Measurements from ENCODE around the gene VAV1. TPM values are rescaled to one million over a fixed set of nuclear protein-coding genes. Genes with fewer than 3 reads are reported as not detected.

The VAV1 gene
- total and polyA plus RNA-seq, 10 of the 15 experiments (the other 5 are each of a cell fraction or from before 2014, with no cell fraction given), result 1.6 to 76.8 (median 40.7) TPM

DNA sequence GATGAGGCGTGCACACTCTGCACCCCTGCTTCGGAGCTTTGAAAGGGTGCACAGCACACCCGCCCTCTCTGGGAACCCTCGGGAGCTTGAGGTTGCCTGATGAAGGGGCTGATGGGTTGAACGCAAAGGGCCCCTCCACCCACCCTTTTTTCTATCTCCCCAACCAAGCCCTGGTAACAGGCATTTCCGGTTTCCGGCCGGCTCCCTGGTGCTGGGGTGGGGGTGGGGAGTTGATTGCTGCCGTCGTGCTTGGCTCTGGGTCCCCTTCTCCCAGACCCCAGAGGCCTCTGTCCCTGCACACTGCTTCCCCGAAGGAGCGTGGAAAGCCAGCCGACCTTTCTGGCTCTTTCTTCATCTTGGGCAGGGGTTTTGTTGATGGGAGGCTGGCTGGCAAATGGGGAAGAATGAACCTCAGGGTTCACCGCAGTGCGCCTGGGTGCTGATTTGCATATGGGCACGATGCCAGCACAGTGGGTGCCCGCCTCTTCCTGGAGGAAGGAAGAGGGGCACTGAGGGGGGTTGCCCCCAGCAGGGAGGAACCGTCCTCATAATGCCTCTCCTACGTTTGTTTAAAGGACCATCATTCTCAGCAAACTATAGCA lies 29.1 kb downstream of the VAV1 start (continued):
- TF ChIP-seq, protein P1, sequence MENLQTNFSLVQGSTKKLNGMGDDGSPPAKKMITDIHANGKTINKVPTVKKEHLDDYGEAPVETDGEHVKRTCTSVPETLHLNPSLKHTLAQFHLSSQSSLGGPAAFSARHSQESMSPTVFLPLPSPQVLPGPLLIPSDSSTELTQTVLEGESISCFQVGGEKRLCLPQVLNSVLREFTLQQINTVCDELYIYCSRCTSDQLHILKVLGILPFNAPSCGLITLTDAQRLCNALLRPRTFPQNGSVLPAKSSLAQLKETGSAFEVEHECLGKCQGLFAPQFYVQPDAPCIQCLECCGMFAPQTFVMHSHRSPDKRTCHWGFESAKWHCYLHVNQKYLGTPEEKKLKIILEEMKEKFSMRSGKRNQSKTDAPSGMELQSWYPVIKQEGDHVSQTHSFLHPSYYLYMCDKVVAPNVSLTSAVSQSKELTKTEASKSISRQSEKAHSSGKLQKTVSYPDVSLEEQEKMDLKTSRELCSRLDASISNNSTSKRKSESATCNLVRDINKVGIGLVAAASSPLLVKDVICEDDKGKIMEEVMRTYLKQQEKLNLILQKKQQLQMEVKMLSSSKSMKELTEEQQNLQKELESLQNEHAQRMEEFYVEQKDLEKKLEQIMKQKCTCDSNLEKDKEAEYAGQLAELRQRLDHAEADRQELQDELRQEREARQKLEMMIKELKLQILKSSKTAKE (IDR thresholded peaks at IDR 0.05; ENCODE audit: low read depth, poor library complexity, severe bottlenecking), result peak; percentile 62
- TF ChIP-seq TCF7 (IDR thresholded peaks at IDR 0.05; ENCODE audit: borderline replicate concordance), result no peak
- TF ChIP-seq, protein P2, sequence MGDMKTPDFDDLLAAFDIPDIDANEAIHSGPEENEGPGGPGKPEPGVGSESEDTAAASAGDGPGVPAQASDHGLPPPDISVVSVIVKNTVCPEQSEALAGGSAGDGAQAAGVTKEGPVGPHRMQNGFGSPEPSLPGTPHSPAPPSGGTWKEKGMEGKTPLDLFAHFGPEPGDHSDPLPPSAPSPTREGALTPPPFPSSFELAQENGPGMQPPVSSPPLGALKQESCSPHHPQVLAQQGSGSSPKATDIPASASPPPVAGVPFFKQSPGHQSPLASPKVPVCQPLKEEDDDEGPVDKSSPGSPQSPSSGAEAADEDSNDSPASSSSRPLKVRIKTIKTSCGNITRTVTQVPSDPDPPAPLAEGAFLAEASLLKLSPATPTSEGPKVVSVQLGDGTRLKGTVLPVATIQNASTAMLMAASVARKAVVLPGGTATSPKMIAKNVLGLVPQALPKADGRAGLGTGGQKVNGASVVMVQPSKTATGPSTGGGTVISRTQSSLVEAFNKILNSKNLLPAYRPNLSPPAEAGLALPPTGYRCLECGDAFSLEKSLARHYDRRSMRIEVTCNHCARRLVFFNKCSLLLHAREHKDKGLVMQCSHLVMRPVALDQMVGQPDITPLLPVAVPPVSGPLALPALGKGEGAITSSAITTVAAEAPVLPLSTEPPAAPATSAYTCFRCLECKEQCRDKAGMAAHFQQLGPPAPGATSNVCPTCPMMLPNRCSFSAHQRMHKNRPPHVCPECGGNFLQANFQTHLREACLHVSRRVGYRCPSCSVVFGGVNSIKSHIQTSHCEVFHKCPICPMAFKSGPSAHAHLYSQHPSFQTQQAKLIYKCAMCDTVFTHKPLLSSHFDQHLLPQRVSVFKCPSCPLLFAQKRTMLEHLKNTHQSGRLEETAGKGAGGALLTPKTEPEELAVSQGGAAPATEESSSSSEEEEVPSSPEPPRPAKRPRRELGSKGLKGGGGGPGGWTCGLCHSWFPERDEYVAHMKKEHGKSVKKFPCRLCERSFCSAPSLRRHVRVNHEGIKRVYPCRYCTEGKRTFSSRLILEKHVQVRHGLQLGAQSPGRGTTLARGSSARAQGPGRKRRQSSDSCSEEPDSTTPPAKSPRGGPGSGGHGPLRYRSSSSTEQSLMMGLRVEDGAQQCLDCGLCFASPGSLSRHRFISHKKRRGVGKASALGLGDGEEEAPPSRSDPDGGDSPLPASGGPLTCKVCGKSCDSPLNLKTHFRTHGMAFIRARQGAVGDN (IDR thresholded peaks at IDR 0.05), result peak; percentile 73
- peak; percentile 81 for TF ChIP-seq CHD2 (IDR thresholded peaks at IDR 0.05; ENCODE audit: borderline replicate concordance, low read depth, low read length)
- TF ChIP-seq SMAD5 (IDR thresholded peaks at IDR 0.05; ENCODE audit: low read depth), result peak; percentile 29; the same call in 1 of the 2 replicates
- no peak for TF ChIP-seq SUPT20H (IDR thresholded peaks at IDR 0.05; ENCODE audit: borderline replicate concordance, control insufficient read depth, low read depth, low read length)
- peak; percentile 39; the same call in 1 of the 2 replicates for TF ChIP-seq ZNF384 (IDR thresholded peaks at IDR 0.05; ENCODE audit: borderline replicate concordance, low read depth, low read length)
- TF ChIP-seq, protein P3, sequence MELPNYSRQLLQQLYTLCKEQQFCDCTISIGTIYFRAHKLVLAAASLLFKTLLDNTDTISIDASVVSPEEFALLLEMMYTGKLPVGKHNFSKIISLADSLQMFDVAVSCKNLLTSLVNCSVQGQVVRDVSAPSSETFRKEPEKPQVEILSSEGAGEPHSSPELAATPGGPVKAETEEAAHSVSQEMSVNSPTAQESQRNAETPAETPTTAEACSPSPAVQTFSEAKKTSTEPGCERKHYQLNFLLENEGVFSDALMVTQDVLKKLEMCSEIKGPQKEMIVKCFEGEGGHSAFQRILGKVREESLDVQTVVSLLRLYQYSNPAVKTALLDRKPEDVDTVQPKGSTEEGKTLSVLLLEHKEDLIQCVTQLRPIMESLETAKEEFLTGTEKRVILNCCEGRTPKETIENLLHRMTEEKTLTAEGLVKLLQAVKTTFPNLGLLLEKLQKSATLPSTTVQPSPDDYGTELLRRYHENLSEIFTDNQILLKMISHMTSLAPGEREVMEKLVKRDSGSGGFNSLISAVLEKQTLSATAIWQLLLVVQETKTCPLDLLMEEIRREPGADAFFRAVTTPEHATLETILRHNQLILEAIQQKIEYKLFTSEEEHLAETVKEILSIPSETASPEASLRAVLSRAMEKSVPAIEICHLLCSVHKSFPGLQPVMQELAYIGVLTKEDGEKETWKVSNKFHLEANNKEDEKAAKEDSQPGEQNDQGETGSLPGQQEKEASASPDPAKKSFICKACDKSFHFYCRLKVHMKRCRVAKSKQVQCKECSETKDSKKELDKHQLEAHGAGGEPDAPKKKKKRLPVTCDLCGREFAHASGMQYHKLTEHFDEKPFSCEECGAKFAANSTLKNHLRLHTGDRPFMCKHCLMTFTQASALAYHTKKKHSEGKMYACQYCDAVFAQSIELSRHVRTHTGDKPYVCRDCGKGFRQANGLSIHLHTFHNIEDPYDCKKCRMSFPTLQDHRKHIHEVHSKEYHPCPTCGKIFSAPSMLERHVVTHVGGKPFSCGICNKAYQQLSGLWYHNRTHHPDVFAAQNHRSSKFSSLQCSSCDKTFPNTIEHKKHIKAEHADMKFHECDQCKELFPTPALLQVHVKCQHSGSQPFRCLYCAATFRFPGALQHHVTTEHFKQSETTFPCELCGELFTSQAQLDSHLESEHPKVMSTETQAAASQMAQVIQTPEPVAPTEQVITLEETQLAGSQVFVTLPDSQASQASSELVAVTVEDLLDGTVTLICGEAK (IDR thresholded peaks at IDR 0.05; ENCODE audit: borderline replicate concordance), result peak; percentile 83; the same call in 1 of the 2 replicates
- no peak for TF ChIP-seq BRCA1 (IDR thresholded peaks at IDR 0.05; ENCODE audit: low read depth, low read length)
- peak; percentile 76 for TF ChIP-seq GABPA (IDR thresholded peaks at IDR 0.05; ENCODE audit: low read depth)
- 0 out of 2 replicates have a peak, but pooled peaks have one; percentile 13 for TF ChIP-seq YY1 (IDR thresholded peaks at IDR 0.05; ENCODE audit: low read depth, low read length)
- TF ChIP-seq ZNF622 (IDR thresholded peaks at IDR 0.05), result no peak
- TF ChIP-seq, protein P4, sequence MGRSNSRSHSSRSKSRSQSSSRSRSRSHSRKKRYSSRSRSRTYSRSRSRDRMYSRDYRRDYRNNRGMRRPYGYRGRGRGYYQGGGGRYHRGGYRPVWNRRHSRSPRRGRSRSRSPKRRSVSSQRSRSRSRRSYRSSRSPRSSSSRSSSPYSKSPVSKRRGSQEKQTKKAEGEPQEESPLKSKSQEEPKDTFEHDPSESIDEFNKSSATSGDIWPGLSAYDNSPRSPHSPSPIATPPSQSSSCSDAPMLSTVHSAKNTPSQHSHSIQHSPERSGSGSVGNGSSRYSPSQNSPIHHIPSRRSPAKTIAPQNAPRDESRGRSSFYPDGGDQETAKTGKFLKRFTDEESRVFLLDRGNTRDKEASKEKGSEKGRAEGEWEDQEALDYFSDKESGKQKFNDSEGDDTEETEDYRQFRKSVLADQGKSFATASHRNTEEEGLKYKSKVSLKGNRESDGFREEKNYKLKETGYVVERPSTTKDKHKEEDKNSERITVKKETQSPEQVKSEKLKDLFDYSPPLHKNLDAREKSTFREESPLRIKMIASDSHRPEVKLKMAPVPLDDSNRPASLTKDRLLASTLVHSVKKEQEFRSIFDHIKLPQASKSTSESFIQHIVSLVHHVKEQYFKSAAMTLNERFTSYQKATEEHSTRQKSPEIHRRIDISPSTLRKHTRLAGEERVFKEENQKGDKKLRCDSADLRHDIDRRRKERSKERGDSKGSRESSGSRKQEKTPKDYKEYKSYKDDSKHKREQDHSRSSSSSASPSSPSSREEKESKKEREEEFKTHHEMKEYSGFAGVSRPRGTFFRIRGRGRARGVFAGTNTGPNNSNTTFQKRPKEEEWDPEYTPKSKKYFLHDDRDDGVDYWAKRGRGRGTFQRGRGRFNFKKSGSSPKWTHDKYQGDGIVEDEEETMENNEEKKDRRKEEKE (IDR thresholded peaks at IDR 0.05), result no peak
- TF ChIP-seq ZSCAN29 (IDR thresholded peaks at IDR 0.05), result no peak
- no peak for TF ChIP-seq YBX1 (IDR thresholded peaks at IDR 0.05)
- peak; percentile 77; the same call in 1 of the 2 replicates for TF ChIP-seq DPF2 (IDR thresholded peaks at IDR 0.05)
- no peak for TF ChIP-seq HDAC2 (IDR thresholded peaks at IDR 0.05)

Measured in GM12878 (cell line).